NB4 (cell line): Measurements from ENCODE around the gene USP17L25.
"Not testable (repeated sequence)": the region's sequence is repeated elsewhere in the genome, so short reads cannot be mapped to it uniquely, and the experiment has no call there.

Source experiments
- CTCF ChIP-seq: IDR thresholded peaks from one replicate; pipeline ENCODE4 v1.5.1; 2012; ENCODE audit warnings: low read depth, low read length
- POLR2A ChIP-seq: IDR thresholded peaks from 2 replicates; pipeline ENCODE4 v1.6.1; 2011; ENCODE audit warnings: mild to moderate bottlenecking; ENCODE audit not compliant: insufficient read length; ENCODE audit errors: extremely low read depth

- not testable (repeated sequence) for TF ChIP-seq POLR2A, CTCF
Measured at GRCh38 chr4:9343848-9344247, 14.1 kb downstream of the USP17L25 start, which contains the start of gene USP17L27.
